WERI-Rb-1 (cell line): Measurements from ENCODE around the gene PRUNE1.

Experiments used
- DNase-seq: peaks from one replicate; pipeline ENCODE4 v3.0.0-alpha.2; 2020
- H3K27ac ChIP-seq: fragments of 250-450 bp; sonication (Bioruptor Pico); 2 replicates; pipeline ENCODE4 v1.5.1; 2020; ENCODE audit warnings: mild to moderate bottlenecking, moderate library complexity
- H3K27me3 ChIP-seq: fragments of 250-450 bp; sonication (Bioruptor Pico); 2 replicates; pipeline ENCODE4 v1.5.1; 2021; ENCODE audit warnings: mild to moderate bottlenecking, low read depth, moderate library complexity; ENCODE audit not compliant: insufficient read depth, severe bottlenecking
- H3K36me3 ChIP-seq: fragments of 250-450 bp; sonication (Bioruptor Pico); 2 replicates; pipeline ENCODE4 v1.5.1; 2020; ENCODE audit warnings: mild to moderate bottlenecking, moderate library complexity
- H3K4me3 ChIP-seq: 2 replicates; pipeline ENCODE4 v1.5.1; 2011; ENCODE audit warnings: low read depth, mild to moderate bottlenecking, control low read depth, low read length
- H3K9me3 ChIP-seq: fragments of 250-450 bp; sonication (Bioruptor Pico); 2 replicates; pipeline ENCODE4 v1.5.1; 2021; ENCODE audit warnings: mild to moderate bottlenecking, moderate library complexity; ENCODE audit not compliant: severe bottlenecking
- CTCF ChIP-seq: IDR thresholded peaks from 2 replicates; pipeline ENCODE4 v1.5.1; 2011; ENCODE audit warnings: low read depth, mild to moderate bottlenecking, control low read depth, inconsistent platforms, low read length

PRUNE1 gene

GRCh38 chr1:151006327-151007052 lies 1.8 kb upstream of the PRUNE1 start, which contains the start of gene MINDY1:
Gene MINDY1 (minus strand): TSS chr1:151006902. CDS start chr1:151002617, 4,285 bp downstream.
- H3K4me3 ChIP-seq, result peak within 1 kb of the TSS; percentile 70
- TF ChIP-seq CTCF, result peak; percentile 95
- peak within 1 kb of the TSS; percentile 71 for H3K27ac ChIP-seq
- H3K9me3 ChIP-seq, result no peaks in the 10 kb centered on the region
- no peaks in the 10 kb centered on the region for H3K27me3 ChIP-seq
- peaks cover 20% of the 10 kb centered on the region for H3K36me3 ChIP-seq
- DNase-seq, result peak; percentile 95

- Histone ChIP-seq H3K27me3 (no peaks in the 10 kb centered on the region), H3K36me3 (peaks cover 10% of the 10 kb centered on the region), H3K9me3 (no peaks in the 10 kb centered on the region), H3K4me3 (peak overlapping the region; percentile 76), H3K27ac (peak overlapping the region; percentile 1)
- no peak for DNase-seq
- TF ChIP-seq CTCF, result no peak
Measured at GRCh38 chr1:151007853-151008243, 401 bp upstream of the PRUNE1 start.

- H3K27ac ChIP-seq, result no peak overlapping the region; the same call in 1 of the 2 replicates
Measured at GRCh38 chr1:151009206-151009587, 948 bp downstream of the PRUNE1 start.

GRCh38 chr1:151009674-151010345 lies 1.6 kb downstream of the PRUNE1 start:
- no peak overlapping the region for H3K27ac ChIP-seq
- no peak overlapping the region for H3K4me3 ChIP-seq
- TF ChIP-seq CTCF, result no peak
- DNase-seq, result no peak
- no peaks in the 10 kb centered on the region for H3K27me3 ChIP-seq
- peaks cover 10% of the 10 kb centered on the region for H3K36me3 ChIP-seq
- no peaks in the 10 kb centered on the region for H3K9me3 ChIP-seq

More at GRCh38 chr1:151009206-151009587, 948 bp downstream of the PRUNE1 start:
- Histone ChIP-seq H3K9me3 (no peaks in the 10 kb centered on the region), H3K27me3 (no peaks in the 10 kb centered on the region), H3K4me3 (peak overlapping the region; percentile 76), H3K36me3 (peaks cover 10% of the 10 kb centered on the region)
- no peak for DNase-seq
- no peak for TF ChIP-seq CTCF

- Histone ChIP-seq H3K4me3 (no peak overlapping the region), H3K27ac (no peak overlapping the region), H3K36me3 (peaks cover 10% of the 10 kb centered on the region), H3K27me3 (no peaks in the 10 kb centered on the region), H3K9me3 (no peaks in the 10 kb centered on the region)
- no peak for DNase-seq
- no peak for TF ChIP-seq CTCF
Measured at GRCh38 chr1:151010346-151010726, 2.1 kb downstream of the PRUNE1 start.
